CD4-positive, alpha-beta T cell treated with Interleukin-15 for 1 hour (primary cell): Measurements from ENCODE around the gene SLC6A1.

ENCODE experiments used
- DNase-seq: peaks from one replicate; pipeline ENCODE4 v3.0.0-alpha.2; 2020

Gene SLC6A1

GRCh38 chr3:10972072-10972782 lies 20.3 kb upstream of the SLC6A1 start:
- no peak for DNase-seq

DNA sequence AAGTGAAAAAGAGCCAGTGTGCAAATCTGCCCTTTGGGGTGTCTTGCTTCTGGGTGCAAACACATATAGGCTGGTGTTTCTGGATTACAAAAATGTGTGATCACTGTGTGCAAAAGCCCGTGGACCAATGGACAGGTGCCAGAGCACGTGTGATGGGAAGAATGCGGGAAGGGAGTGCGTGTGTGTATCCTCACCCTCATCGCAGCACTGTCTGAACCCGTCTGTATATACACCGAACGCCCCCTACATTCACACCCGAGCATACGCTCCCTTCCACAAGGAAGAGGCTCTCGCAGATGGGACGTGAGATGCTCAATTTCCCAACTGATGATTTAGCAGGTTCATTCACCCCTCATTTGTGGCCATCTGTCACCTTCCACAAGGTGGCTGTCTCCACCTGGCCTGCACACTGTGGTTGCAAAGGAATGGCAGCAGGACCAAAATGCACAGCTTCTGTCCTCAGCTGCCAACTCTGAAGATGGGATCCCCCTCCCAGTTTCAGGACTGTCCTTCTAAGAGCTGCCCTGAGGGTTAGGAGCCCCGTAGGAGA lies 19.4 kb upstream of the SLC6A1 start:
- DNase-seq, result no peak

DNA sequence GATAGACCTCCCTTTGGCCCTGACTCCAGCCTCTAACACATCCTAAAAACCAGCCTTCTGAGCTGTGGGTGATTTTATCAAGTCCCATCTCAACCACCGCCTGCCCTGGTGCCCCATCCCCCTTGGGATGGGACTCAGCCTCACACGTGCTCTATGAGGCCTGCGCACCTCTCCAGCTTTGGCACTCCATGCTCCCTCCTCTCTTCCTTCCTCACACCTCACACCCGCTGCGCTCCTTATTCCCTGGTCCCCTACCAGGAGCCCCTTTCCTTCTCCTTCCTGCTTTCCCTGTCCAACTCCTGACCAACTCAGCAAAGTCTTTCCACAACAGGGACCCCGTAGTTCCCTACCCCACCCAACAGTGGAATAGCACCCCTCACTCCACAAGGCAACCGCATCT lies 18.4 kb upstream of the SLC6A1 start:
- DNase-seq, result no peak

DNA sequence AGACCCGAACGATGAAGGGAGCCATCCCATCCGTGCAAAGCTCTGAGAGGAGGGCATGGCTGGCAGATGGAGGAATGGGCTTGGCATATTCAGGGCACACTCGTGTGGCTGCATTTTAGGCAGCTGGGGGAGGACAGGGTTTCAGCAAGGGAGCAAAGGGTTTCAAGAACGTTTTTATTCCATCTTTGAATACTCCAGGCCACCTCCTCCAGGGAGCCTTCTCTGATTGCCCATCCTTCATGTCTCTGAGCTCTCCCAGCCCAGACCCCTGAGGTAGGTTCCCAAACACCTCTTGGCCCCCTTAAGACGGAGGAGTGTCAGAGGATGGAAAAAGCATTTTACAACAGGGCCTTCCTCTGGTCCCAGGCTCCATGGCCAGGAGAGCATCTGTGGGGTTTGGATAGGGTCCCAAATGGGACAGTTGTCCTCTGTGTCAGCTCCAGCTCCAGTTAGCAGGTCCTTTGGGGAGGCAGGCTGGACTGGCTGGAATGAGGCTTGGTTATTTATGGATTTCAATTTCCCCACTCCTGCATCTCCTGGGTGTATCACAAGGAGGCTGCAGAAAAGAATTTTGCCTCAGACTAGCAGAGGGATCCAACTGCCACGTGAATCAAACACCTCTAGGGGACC lies 17.7 kb upstream of the SLC6A1 start:
- no peak for DNase-seq

- DNase-seq, result no peak
These were observed 16.8 kb upstream of the SLC6A1 start for GRCh38 chr3:10975695-10976234.

- no peak for DNase-seq
These were observed 15.8 kb upstream of the SLC6A1 start for GRCh38 chr3:10976770-10977169.

DNA sequence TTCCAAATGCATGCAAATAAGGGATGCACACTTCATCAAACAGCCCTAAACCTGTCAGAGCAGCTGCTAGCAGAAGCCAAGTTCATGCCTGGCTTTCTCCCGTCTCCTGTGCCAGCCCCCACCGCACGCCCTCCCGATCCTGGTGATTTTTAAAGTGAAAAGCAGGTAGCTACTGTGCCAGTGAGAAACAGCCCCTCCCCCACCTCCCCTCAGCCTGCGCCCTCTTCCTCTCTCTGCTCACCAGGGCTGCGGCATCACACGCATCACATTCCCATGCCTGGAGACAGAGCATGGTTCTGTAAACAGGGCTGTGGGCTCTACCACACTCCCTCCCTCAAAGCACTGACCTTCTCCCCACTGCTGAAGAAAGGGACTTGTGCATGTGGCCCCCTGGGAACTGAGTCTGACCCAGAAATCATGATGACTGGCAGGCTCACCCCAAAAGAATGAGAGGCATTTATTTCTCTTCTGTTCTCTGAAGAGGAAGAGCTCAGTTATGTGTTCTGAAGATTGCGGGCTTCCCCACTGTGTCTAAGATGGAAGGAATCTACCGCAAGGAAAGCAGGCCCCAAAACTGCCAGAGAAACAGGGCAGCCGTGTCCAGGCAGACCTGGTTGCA lies 14.5 kb upstream of the SLC6A1 start:
- DNase-seq, result no peak

- DNase-seq, result no peak
These were observed 13.6 kb upstream of the SLC6A1 start for GRCh38 chr3:10978956-10979355.

GRCh38 chr3:10980312-10980711 lies 12.2 kb upstream of the SLC6A1 start:
- DNase-seq, result no peak

DNA sequence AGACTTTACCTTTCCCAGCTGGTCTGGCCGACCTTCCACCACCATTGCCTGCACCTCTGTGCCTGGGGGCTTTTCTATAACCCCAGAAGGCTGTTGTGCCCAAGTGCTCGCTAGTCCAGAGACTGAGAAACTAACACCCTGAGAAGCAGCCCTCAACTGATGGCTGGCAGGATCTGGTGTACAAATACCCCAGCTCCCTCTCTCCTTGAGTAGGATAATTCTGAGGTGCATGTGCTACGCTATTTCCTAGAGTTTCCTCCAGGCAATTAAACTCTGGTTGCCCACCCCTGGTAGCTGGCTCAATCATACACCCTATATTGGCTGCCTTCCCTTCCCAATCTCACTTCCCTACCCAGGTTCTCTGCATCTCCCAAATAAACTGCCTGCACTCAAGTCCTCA lies 11.5 kb upstream of the SLC6A1 start:
- DNase-seq, result no peak

DNA sequence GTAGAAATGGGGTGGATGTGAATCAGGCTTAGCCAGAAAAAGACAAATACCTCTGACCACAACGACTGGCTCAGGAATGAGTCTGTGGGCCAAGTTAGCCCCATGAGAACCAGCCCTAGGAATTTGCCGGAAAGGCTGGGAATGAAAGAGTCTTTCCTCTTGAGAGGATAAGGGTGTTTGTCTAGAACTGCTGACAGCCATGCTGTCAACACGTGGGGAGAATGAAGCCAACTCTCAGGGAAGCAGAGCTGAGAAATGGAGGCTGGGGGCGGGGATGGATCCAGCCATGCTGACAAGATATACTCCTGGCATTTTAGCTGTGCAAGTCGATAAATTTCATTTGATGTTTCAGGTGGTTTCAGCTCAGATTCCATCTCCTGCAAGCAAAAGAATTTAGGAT lies 10.6 kb upstream of the SLC6A1 start:
- no peak for DNase-seq

GRCh38 chr3:10982782-10983181 lies 9.8 kb upstream of the SLC6A1 start:
- no peak for DNase-seq

DNA sequence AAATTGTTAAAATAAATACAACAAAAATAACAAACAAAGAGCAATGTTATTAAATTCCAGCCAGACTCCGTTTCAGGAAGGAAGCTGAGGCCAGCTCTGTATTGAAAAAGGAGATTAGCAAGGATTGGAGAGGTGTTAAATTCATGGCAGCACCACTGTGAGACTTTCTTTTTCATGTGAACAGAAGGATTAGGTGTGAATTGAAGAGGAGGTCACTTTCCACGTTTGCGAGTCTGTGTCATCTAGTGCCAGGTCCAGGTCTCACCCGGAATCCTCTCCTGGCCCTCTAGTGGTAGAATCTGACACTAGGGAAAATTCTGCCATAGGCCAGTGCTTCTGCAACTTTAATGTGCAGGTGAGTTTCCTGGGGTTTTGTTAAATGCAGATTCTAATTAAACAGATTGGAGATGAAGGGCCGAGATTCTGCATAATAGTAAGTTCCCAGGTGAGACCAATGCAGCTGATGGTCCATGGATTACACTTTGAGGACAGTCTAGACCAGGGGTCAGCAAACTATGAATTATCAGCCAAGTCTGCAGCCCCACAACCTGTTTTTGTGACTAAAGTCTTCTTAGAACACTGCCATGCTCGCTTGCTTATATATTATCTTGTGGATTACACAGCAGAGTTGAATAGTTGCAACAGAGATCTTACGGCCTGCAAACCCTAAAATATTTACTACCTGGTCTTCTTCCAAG lies 9.2 kb upstream of the SLC6A1 start:
- no peak for DNase-seq

DNA sequence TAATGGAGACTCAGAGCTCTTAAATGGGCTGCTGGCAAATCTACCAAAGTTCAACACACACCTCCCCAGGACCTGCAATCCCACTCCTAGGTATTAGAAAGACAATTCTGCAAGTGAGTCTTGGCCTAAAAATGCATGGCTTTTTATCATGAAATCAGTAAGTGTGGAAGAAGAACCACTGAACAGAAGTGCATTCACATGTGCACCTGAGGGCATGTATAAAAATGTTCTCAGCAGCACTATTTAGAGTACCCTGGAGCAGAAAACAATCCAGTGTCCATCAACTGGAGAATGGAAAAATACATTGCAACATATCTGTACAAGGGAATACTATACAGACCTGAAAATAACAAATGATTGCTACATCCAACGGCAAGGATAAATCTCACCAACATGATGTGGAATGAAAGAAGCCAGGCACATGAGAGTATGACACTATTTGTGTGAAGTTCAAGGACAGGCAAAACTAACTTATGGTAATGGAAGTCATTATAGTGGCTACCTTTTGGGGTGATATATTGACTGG lies 8.1 kb upstream of the SLC6A1 start:
- no peak for DNase-seq

DNA sequence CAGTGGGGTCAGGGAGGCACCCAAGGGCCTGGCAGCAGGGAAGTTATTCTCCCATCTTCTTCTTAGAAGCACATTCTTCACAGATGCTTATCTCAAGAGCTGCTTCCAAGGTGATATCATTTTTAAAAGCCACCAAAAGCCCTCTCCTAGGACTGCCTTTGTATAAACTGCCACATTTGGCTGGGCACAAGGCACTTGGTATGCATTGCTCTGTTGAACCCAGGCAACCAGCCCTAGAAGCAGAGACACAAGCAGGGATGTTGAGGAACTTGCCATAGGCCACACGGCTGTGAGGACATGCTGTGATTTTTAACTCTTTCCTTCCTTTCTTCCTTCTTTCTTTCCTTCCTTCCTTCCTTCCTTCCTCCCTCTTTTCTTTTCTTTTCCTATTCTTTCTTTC lies 7.4 kb upstream of the SLC6A1 start:
- DNase-seq, result no peak

- DNase-seq, result no peak
These were observed 6.0 kb upstream of the SLC6A1 start for GRCh38 chr3:10986592-10986991.

- DNase-seq, result no peak
These were observed 4.4 kb upstream of the SLC6A1 start for GRCh38 chr3:10988001-10988665.

DNA sequence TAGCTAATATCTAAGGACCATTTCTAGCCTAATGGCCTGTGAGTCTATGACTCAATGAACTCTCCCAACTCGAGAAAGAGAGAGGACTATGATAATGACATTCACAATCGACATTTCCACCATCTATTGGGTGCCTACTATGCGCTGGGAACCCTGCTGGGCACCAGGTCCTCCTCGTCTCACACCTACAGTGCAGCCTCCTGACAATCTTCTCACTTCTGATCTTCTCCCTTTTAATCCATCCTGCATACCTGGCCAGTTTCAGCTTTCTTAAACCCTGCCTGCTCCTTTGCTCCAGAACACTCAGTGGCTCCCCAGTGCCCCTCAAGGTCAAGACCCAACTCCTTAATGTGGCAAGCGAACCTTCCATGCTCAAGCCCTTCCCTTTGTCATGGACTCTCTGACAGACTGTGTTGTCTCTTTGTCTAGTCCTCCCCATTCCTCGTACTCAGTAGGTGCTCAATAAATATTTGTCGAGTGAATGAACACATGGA lies 3.5 kb upstream of the SLC6A1 start:
- DNase-seq, result no peak

- no peak for DNase-seq
These were observed 588 bp downstream of the SLC6A1 start for GRCh38 chr3:10992943-10993728.

DNA sequence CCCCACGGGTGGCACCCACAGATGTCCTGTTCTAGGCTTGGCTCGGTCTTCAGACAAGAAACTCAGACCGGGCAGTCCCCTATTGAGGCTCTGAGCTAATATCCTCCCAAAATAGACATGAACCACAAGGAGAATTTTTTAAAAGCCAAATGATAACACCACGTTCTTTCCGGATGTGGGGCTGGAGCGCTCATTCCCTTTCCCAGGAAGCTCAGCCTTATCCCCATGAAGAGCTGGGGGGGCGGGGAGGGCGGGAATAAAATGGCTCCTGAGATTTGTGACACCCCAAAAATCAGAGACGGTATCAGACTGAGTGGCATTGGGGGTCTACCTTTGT lies 1.1 kb downstream of the SLC6A1 start:
- no peak for DNase-seq

GRCh38 chr3:10994306-10994705 lies 1.8 kb downstream of the SLC6A1 start:
- no peak for DNase-seq

DNA sequence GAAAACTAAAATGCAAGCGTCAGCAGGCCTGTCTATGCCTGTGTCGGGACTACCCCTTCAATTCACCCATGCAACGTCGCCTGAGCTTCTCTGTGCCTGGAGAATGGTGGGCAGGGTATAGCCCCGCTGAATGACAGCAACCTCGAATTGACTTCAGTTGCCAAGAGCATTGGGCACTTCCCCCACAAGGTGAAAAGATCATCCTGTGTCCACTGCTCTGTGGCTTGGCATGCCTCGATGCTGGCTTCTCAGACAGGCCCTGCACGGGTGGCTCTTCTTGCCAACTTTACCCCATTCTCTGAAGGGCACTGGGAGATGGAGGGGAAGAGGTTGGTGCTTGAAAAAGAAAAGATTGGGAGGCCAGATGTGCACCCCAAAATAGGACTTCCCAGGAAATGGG lies 3.3 kb downstream of the SLC6A1 start:
- DNase-seq, result no peak
